Kidney (tissue), 14 donors: Measurements from ENCODE around the gene WWOX. TPM values are rescaled to one million over a fixed set of nuclear protein-coding genes. Genes with fewer than 3 reads are reported as not detected.

Experiments used
- DNase-seq, 5 donors: peaks; one replicate each; pipeline ENCODE4 v3.0.0-alpha.2; 2013 to 2020
- FAIRE-seq: peaks from 2 replicates; lab custom pipeline; 2012; peaks lifted over from hg19 to GRCh38; lab: Jason Lieb, UNC
- H3K27ac ChIP-seq, 2 donors: one replicate each; pipeline ENCODE4 v1.7.0; 2013; ENCODE audit warnings: low read depth in 2 of 2, low read length in 2 of 2, inconsistent platforms in 1 of 2
- H3K27me3 ChIP-seq: one replicate; pipeline ENCODE4 v1.7.1; 2013; ENCODE audit warnings: low read length, inconsistent platforms; ENCODE audit not compliant: control insufficient read depth, insufficient read depth
- H3K36me3 ChIP-seq, 3 donors: one replicate each; pipeline versions ENCODE4 v1.7.0 to v1.7.1; 2013; ENCODE audit warnings: low read length in 3 of 3, control low read depth in 1 of 3, inconsistent platforms in 1 of 3; ENCODE audit not compliant: insufficient read depth in 3 of 3, control insufficient read depth in 2 of 3
- H3K4me1 ChIP-seq, 3 donors: one replicate each; pipeline versions ENCODE4 v1.7.0 to v1.7.1; 2013; ENCODE audit warnings: low read length in 3 of 3, inconsistent platforms in 1 of 3, low read depth in 1 of 3; ENCODE audit not compliant: control insufficient read depth in 2 of 3, insufficient read depth in 2 of 3
- H3K4me3 ChIP-seq, 3 donors: one replicate each; pipeline versions ENCODE4 v1.7.0 to v1.8.1; 2013; ENCODE audit warnings: low read length in 3 of 3, control low read depth in 1 of 3, inconsistent platforms in 1 of 3
- H3K9ac ChIP-seq, 3 donors: one replicate each; pipeline versions ENCODE4 v1.7.0 to v1.7.1; 2013; ENCODE audit warnings: low read length in 3 of 3, control low read depth in 1 of 3, inconsistent platforms in 1 of 3
- H3K9me3 ChIP-seq, 3 donors: one replicate each; pipeline versions ENCODE4 v1.7.0 to v1.7.1; 2013; ENCODE audit warnings: low read length in 3 of 3, control low read depth in 1 of 3, inconsistent platforms in 1 of 3; ENCODE audit not compliant: control insufficient read depth in 2 of 3, insufficient read depth in 1 of 3
- intact Hi-C: fragments of 100-400 bp; cut with DNase I; formaldehyde crosslinking; loops from one replicate; pipeline ENCODE4 v1.11.1; 2022
- polyA plus RNA-seq: library from polyadenylated mRNA; stranded (reverse); fragments of 350-450 nt; fragmentation: Illumina TruSeq; extraction: RNeasy Lipid Tissue Mini Kit (QIAGEN cat#74804); gene quantifications from one replicate; pipeline ENCODE4 v1.2.3, GENCODE V29; 2014; ENCODE audit warnings: low read depth, low replicate concordance; ENCODE audit not compliant: insufficient read depth
- total RNA-seq: library from RNA; stranded (reverse); fragmentation: NEBNext Ultra II Directional; extraction: Animal tissue kit (Norgen Biotek cat#: 25700); gene quantifications from one replicate; pipeline ENCODE4 v1.2.1, GENCODE V29; 2021
- TF ChIP-seq, protein P1 (sequence below): IDR thresholded peaks from 3 replicates; pipeline ENCODE4 v1.5.1; 2012; ENCODE audit warnings: mild to moderate bottlenecking, moderate library complexity, borderline replicate concordance; ENCODE audit not compliant: insufficient read depth; ENCODE audit errors: extremely low read depth
- donor health status: control.
- donor health status: control.
- donor health status: control.
- donor health status: control.
- donor health status: control.
- donor health status: DM: yes; HTN: yes; CAD: no.
- donor health status: Normal renal cell carcinoma (clear cell type).

Gene WWOX
- total and polyA plus RNA-seq, 2 donors from 2014 or later: 22.5 to 30.3 TPM

DNA sequence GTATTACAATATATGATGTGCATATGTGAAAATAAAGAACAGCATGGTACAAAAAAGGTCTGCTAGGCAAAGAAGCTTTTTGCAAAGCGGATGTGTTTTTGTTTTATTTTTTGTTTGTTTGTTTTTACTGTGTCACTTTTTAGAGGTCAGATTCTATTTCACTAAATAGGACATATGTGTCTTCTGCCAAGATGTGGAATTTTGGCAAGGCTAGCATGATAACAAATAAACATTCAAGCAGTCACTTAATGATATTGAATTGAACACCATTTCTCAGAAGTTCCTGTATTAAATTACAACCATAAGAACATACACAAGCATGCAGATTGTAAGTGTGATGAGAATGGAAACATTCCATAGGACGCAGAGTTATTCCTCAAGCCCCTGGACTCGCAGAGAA is 492.7 kb downstream of the WWOX start:
- FAIRE-seq (no peak), DNase-seq (no peak)
- Histone ChIP-seq H3K9ac (no peak overlapping the region), H3K4me1 (no peaks in the 10 kb centered on the region), H3K27ac (no peak overlapping the region), H3K4me3 (no peak overlapping the region), H3K36me3 (no peaks in the 10 kb centered on the region), H3K9me3 (no peaks in the 10 kb centered on the region), H3K27me3 (no peaks in the 10 kb centered on the region)
- intact Hi-C loops: no loop called here
- TF ChIP-seq, protein P1, sequence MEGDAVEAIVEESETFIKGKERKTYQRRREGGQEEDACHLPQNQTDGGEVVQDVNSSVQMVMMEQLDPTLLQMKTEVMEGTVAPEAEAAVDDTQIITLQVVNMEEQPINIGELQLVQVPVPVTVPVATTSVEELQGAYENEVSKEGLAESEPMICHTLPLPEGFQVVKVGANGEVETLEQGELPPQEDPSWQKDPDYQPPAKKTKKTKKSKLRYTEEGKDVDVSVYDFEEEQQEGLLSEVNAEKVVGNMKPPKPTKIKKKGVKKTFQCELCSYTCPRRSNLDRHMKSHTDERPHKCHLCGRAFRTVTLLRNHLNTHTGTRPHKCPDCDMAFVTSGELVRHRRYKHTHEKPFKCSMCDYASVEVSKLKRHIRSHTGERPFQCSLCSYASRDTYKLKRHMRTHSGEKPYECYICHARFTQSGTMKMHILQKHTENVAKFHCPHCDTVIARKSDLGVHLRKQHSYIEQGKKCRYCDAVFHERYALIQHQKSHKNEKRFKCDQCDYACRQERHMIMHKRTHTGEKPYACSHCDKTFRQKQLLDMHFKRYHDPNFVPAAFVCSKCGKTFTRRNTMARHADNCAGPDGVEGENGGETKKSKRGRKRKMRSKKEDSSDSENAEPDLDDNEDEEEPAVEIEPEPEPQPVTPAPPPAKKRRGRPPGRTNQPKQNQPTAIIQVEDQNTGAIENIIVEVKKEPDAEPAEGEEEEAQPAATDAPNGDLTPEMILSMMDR: no peak

DNA sequence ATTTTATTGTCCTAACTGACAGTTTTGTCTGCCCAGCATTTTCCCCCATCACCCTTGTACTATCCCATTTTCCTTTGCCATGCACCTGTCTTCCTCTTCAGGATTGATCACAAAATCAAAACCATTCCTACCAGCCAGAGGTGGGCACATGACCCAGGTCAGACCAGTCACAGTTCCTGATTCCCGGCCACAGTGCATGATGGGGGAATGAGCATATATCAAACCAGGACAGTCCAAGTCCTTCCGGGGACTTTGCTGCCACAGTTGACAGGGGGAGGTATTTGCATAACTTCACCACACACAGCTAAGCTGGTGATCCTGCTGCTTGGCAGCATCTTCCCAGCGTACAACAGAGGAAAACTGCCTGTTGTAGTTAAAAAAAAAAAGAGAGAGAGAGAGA is 493.9 kb downstream of the WWOX start:
- intact Hi-C loops: no loop called here
- no peak for FAIRE-seq

DNA sequence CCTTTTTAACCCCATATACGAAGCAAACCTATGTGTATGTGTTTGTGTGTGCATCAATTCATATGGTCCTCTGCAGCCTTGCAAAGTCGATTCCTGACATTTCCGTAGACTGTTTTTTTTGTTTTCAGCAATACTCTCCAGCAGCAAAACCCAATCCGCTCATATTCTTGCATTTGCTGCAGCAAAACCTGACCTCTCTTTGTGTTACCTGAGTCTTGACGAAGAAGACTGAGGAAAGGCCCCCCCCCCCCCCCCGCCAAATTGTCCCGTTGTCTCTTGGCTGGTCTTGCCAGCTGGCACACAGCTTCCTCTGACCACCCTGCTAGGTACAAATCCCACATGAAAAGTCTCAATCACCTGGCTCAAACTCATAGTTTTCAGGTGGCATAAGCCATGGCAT is 494.7 kb downstream of the WWOX start:
- intact Hi-C loops: no loop called here
- no peak for DNase-seq
- FAIRE-seq: no peak

More for the DNA sequence above, 493.9 kb downstream of the WWOX start:
- H3K36me3 ChIP-seq: no peaks in the 10 kb centered on the region
- H3K4me1 ChIP-seq: no peaks in the 10 kb centered on the region
- TF ChIP-seq, protein P1: no peak
- no peak overlapping the region for H3K27ac ChIP-seq
- H3K9ac ChIP-seq: no peak overlapping the region
- no peaks in the 10 kb centered on the region for H3K27me3 ChIP-seq
- peak in 1 of 5 donors; percentile 12 for DNase-seq
- no peaks in the 10 kb centered on the region for H3K9me3 ChIP-seq
- no peak overlapping the region for H3K4me3 ChIP-seq

More for the DNA sequence above, 494.7 kb downstream of the WWOX start:
- H3K27me3 ChIP-seq: no peaks in the 10 kb centered on the region
- H3K9me3 ChIP-seq: no peaks in the 10 kb centered on the region
- no peak overlapping the region for H3K4me3 ChIP-seq
- TF ChIP-seq, protein P1: no peak
- no peak overlapping the region for H3K27ac ChIP-seq
- H3K36me3 ChIP-seq: no peaks in the 10 kb centered on the region
- no peak overlapping the region for H3K9ac ChIP-seq
- no peaks in the 10 kb centered on the region for H3K4me1 ChIP-seq
